ENCODE measurements around the gene WWOX.

GRCh38 chr16:79134300-79134699, 1034.8 kb downstream of the WWOX start:
- TF ChIP-seq PATZ1 (CRISPR knock-in tag; IDR thresholded peaks at IDR 0.05; ENCODE audit: borderline replicate concordance), result no peak
- TF ChIP-seq ZFP3 (CRISPR knock-in tag; IDR thresholded peaks at IDR 0.05), result no peak
- TF ChIP-seq ARNTL (CRISPR knock-in tag; IDR thresholded peaks at IDR 0.05; ENCODE audit: borderline replicate concordance, low read depth), result no peak
- no peak for TF ChIP-seq CREB5 (CRISPR knock-in tag; IDR thresholded peaks at IDR 0.05; ENCODE audit: low read depth)
- no peak for TF ChIP-seq TOX (CRISPR knock-in tag; IDR thresholded peaks at IDR 0.05; ENCODE audit: borderline replicate concordance)
- TF ChIP-seq ZC3H10 (CRISPR knock-in tag; IDR thresholded peaks at IDR 0.05), result no peak
- no peak for TF ChIP-seq PPARA (CRISPR knock-in tag; IDR thresholded peaks at IDR 0.05; ENCODE audit: borderline replicate concordance)
- no peak for TF ChIP-seq ZFP30 (CRISPR knock-in tag; IDR thresholded peaks at IDR 0.05)
- no peak for TF ChIP-seq ZNF70 (CRISPR knock-in tag; IDR thresholded peaks at IDR 0.05)
- TF ChIP-seq ESRRG (CRISPR knock-in tag; IDR thresholded peaks at IDR 0.05), result no peak
- no peak for TF ChIP-seq SNAI2 (CRISPR knock-in tag; IDR thresholded peaks at IDR 0.05)

Measured in SK-N-SH treated with all-trans-retinoic acid at 6 μM for 48 hours (cell line).